8988T (cell line): ENCODE measurements around the gene SIN3B.
"Not testable (repeated sequence)": the region's sequence is repeated elsewhere in the genome, so short reads cannot be mapped to it uniquely, and the experiment has no call there.

Experiments used
- DNase-seq: peaks from one replicate; pipeline ENCODE4 v3.0.0; 2011

SIN3B gene

DNA sequence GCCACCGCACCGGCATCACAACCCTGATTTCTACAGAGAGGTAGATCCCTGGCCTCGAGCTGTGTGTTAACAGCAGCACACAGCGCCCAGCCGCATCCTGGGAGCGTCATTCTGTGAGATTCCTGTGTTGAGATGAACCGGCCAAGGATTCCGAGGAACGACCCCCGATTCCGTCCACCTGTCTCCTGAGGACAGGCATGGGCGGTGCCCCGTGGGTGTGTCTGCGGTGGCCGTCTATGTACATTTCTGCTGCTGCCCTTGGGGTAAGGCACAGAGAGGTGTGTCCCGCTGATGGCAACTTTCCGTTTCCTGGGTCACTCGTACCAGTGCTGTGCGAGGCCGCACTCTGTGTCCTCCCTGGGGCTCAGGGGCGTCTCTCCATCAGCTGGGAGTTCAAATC, 43.5 kb downstream of the SIN3B start:
- DNase-seq = no peak

DNA sequence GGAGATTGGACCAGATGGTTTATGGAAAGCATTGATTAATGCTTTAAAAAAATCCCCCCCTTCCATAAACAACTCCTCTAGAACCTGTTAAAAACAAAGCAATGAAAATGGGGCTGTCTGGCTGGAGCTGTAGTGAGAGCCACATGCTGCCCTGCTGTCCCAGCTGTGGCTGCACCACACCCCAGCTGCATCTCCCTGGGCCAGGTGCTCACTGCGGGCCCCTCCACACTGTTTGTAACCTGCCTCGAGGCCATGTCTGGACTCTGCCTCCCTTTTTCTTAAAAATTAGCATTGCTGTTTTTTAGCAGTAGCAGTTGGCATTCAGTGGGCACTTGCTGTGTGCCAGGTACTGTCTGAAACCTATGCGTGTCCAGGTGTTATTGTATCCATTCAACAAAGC, 44.4 kb downstream of the SIN3B start:
- no peak for DNase-seq

DNA sequence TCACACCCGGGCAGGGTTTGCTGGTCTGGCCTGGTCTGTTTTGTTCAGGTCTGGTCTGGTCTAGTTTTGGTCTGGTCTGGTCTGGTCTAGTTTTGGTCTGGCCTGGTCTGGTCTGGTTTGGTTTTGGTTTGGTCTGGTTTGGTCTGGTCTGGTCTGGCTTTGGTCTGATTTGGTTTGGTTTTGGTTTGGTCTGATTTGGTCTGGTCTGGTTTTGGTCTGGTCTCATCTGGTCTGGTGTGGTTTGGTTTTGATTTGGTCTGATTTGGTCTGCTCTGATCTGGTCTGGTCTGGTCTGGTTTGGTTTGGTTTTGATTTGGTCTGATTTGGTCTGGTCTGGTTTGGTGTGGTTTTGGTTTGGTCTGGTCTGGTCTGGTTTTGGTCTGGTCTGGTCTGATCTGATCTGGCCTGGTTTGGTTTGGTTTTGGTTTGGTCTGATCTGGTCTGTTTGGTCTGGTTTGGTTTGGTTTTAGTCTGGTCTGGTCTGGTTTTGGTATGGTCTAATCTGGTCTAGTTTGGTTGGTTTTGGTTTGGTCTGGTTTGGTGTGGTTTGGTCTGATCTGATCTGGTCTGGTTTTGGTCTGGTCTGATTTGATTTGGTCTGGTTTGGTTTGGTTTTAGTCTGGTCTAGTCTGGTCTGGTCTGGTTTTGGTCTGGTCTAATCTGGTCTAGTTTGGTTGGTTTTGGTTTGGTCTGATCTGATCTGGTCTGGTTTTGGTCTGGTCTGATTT, 45.2 kb downstream of the SIN3B start:
- no peak for DNase-seq

DNA sequence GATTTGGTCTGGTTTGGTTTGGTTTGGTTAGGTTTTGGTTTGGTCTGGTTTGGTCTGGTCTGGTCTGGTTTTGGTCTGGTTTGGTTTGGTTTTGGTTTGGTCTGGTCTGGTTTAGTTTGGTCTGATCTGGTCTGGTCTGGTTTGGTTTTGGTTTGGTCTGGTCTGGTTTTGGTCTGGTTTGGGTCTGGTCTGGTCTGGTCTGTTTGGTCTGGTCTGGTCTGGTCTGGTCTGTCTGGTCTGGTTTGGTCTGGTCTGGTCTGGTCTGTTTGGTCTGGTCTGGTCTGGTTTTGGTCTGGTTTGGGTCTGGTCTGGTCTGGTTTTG, 45.7 kb downstream of the SIN3B start:
- DNase-seq = not testable (repeated sequence)

DNA sequence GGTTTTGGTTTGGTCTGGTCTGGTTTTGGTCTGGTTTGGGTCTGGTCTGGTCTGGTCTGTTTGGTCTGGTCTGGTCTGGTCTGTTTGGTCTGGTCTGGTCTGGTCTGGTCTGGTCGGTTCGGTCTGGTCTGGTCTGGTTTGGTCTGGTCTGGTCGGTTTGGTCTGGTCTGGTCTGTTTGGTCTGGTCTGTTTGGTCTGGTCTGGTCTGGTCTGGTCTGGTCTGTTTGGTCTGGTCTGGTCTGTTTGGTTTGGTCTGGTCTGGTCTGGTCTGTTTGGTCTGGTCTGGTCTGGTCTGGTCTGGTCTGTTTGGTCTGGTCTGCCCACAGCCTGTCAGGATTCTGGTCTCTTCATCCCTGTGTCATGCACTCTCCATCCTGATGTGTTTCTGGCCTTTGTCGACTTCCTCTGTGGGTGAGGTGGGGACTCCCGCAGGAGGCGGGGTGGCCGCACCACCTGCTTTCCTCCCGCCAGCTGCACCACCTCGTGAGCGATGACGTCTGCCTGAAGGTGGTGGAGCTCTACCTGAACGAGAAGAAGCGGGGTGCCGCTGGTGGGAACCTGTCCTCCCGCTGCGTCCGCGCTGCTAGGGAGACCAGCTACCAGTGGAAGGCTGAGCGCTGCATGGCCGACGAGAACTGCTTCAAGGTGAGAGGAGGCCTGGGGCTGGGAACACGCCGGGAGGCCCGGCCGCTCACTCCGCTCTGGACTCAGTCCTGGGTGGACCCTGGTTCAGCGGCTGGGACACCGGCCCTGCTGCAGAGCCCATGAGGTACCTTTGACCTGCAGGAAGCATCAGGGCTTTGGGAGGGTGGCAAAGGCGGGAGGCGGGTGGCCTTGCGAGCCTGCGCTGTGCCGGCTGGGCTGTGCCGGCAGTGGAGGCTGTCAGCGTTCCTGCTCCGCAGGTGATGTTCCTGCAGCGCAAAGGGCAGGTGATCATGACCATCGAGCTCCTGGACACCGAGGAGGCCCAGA, 46.7 kb downstream of the SIN3B start:
- DNase-seq = no peak

DNA sequence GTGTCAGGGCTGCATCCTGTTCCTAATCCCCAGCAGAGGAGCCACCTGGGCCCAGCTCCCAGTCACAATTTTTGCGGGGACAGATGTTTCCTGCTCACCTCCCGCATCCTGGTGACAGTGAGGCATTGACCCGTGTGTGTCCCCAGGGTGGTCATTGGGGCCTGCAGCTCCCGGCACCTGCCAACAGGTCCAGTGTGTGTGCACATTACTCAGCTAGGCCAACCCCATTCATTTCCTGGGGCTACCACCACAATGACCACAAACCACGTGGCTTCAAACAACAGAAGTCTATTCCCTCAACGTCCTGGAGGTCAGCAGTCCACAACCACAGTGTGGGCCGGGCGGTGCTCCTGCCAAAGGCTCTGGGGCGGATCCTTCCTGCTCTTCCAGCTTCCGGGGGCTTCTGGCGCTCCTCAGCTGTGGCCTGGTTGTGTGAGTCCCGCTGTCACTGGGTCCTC, 47.7 kb downstream of the SIN3B start:
- DNase-seq = no peak

DNA sequence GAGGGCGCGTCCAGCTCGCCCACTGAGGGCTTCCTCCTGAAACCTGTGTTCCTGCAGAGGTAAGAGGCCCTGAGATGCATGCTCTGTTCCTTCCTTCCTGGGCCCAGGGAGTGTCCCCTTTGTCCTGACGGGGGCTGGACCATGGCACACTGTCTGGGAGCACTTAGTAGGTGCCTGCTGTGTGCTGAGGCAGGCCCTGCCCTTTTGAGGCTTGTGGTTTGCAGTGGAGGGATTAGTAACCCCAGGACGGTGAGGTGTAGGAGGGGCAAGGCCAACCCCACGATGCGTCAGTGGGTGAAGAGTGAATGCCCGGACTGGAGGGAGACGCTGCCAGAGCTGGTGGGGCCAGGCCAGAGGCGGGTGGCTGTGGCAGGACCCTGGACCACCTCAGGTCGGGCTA, 48.4 kb downstream of the SIN3B start:
- no peak for DNase-seq

DNA sequence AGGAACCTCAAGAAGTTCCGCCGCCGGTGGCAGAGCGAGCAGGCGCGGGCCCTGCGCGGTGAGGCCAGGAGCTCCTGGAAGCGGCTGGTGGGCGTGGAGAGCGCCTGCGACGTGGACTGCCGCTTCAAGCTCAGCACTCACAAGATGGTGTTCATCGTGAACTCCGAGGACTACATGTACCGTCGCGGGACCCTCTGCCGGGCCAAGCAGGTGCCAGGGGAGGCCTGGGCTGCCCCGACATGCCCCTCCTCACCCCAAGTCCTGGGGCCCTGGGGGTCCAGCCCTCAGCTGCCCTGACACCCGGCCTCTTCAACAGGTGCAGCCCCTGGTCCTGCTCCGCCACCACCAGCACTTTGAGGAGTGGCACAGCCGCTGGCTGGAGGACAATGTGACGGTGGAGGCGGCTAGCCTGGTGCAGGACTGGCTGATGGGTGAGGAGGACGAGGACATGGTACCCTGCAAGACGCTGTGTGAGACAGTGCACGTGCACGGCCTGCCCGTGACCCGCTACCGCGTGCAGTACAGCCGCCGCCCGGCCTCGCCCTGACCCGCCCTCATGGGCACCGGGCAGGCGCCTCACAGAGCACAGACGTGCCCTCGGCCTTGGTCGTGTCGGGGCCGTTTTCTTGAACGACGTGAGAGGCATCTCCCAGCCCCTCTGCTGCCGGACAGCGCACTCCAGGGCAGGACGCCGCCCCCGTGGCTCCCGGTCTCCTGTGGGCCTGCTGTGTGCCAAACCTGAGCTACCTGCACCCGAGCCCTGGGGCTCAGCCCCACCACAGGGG, 49.2 kb downstream of the SIN3B start:
- DNase-seq = no peak

DNA sequence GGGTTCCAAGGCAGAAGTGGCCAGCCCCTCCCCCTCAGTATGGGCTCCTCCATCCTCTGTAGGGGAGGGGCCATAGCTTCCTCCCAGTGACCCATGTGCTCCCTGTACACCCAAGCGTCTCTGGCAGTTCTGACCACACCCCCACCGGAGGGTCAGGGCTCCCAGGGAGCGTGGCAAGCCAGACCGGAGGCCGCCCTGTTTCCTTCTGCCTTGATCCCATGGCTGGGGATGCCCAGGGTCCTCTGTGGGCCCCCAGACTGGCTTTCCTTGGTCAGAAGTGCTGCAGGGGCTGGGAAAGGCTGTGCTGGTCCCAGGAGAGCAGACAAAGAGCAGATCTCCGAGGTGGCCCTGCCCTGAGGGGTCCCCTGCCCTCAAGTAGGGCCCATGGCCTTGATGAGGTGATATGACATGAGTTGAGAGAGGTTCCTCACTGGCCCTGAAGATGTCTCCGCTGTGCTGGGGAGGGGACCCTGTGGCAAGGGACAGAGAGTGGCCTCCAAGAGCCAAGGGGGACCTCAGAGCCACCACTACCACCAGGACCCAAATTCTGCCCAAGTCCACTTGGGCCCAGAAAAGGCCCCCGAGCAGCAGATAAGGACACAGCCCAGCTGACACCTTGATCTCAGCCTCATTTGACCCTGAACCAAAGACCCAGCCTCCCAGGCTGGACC, 51.8 kb downstream of the SIN3B start:
- DNase-seq = no peak

DNA sequence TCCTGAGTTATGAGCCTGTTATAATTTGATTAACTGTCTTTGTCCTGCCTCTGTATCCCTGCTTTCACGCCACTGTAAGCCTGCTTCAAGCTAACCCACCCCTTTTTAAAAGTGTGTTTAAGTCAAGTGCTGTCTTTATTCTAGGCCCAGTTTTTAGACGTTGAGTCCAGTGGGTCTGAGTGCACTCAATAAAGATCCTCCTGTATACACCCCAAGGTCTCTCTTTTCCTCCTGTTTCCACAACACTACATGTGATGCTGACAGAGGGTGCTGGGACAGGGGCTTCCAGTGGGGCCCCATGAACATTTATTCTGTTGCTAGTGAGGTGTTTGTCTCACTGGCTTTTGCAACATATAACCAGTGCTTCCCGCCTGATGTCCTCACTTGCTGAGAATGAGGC, 52.9 kb downstream of the SIN3B start:
- DNase-seq = no peak

DNA sequence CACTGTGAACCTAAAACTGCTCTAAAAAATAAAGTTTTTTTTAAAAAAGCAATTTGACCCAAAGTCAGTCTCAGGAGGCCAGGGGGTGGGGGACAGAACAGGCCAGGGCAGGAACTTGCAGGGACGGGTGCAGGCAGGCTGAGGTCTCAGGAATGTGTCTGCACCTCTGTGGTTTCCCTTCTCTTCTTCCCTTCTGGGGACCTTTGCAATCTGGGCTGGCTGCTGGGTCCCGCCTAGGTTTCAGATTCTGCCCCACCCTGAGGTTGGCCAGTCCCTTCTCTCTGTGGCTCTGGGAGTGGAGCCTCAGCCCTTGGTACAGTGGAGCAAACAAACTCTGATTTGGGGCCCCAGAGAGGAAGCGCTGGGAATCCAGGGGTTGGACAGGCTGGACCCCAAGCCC, 54.3 kb downstream of the SIN3B start:
- DNase-seq = no peak

DNA sequence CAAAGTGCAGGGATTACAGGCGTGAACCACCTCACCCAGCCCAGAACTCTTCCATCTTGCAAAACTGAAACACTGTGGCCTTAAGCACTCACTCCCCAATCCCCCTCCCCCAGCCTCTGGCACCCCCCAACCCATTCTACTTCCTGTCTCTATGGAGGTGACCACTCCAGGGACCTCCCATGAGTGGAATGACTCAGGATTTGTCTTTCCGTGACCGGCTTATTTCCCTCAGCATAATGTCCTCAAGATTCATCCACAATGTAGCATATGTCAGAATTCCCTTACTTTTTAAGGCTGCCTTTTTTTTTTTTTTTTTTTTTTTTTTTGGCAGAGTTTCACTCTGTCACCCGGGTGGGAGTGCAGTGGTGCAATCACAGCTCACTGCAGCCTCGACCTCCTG, 56.0 kb downstream of the SIN3B start:
- DNase-seq = no peak

DNA sequence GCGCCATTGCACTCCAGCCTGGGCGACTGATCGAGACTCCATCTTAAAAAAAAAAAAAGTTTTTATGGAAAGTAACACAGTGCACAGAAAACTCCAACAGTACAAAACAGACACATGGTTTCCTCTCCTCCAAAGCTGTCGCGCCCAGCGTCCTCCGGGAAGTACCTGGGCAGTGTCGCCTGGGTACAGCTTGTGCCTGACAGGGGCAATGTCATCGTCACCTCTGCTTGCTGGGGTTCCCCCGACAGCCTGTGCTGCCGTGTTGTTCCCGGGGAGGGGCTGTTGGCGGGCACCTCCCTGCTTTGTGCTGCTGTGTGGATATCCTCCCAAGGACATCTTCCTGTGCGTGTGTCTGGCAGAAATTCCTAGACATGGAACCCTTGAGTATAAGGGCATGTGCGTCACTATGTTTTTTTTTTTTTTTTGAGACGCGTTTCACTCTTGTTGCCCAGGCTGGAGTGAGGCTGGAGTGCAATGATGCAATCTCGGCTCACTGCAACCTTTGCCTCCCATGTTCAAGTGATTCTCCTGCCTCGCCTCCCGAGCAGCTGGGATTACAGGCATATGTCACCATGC, 57.2 kb downstream of the SIN3B start:
- DNase-seq = no peak

DNA sequence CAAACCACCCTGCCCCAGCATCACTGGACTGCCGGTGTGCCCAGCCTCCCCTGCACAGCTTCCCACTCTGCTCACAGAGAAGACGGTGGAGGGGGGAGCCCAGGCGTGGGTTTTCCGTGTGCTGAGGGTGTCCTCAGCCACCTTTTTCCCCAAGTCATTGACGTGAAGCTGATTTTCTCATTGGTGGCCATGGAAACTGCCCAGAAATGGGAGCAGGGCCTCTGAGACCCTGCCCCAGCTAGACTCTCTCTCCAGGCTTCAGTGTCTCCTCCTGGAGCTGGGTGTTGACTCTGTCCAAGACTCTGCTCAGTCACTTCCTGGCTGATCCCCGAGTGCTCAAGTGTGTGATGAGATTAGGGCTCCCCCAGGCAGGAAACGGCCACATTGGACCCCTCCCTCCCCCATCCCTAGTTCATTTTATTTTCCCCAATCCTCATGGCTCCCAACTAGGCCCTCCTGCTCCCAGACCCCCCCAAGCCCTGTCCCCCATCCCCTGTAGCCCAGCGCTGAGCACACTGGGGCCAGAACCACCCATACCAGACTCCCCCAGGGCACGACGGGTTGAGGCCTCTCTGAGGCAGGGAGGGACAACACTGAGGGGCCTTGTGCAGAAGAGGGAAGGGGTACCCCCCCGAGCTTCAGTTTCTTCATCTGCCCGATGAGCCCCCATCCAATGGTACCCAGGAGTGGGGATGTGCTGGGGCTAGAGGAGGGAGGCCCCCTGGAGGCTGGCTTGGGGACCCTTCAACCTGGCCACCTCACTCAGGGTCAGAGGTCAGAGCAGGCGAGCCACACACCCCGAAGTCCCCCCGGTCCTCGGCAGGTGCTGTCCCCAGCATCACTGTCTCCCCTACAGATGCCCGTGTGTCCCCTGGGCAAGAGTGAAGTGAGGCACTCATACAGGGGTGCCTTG, 58.4 kb downstream of the SIN3B start:
- no peak for DNase-seq

DNA sequence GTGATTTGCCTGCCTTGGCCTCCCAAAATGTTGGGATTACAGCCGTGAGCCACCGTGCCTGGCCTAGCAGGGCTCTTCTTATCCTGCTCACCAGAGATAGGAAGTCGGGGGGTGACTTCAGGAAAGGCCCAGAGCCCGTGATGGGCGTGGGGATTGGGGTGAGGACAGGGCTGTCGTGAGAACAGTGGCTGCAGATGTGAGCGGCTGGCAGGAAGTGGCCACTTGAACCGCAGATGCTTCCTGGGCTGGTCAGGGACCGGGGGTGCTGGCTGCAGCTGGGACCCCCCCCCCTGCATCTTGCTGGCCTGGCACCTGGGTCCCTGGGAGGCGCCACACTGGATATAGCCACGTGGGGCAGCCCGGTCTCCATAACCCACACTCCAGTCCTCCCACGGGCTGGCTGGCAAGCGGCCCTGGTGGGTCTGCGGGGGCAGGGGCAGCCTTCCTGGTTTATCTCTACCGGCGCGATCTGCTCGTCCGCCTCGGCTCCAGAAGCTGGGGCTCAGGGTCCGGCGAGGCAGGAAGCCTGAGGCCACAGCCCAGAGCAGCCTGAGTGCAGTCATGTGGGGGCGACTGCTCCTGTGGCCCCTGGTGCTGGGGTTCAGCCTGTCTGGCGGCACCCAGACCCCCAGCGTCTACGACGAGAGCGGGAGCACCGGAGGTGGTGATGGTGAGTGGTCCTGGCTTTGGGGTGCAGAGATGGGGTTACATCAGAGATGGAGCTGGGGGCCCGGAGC, 59.6 kb downstream of the SIN3B start, which contains the start of gene F2RL3:
Gene F2RL3 (plus strand): TSS at position 371 of the 737 bp plus-strand sequence. CDS start 191 bp downstream, at position 562.
- DNase-seq = no peak

DNA sequence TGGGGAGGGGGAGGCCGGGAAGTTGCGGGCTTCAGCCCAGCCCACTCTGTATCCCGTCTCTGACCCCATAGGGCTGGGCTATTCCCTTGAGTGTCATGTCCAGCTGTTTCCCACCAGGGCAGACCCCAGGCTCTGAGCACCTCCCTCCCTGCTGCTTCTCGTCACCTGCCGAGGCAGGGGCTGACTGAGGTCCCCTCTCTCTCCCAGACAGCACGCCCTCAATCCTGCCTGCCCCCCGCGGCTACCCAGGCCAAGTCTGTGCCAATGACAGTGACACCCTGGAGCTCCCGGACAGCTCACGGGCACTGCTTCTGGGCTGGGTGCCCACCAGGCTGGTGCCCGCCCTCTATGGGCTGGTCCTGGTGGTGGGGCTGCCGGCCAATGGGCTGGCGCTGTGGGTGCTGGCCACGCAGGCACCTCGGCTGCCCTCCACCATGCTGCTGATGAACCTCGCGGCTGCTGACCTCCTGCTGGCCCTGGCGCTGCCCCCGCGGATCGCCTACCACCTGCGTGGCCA, 60.2 kb downstream of the SIN3B start:
- DNase-seq = no peak

DNA sequence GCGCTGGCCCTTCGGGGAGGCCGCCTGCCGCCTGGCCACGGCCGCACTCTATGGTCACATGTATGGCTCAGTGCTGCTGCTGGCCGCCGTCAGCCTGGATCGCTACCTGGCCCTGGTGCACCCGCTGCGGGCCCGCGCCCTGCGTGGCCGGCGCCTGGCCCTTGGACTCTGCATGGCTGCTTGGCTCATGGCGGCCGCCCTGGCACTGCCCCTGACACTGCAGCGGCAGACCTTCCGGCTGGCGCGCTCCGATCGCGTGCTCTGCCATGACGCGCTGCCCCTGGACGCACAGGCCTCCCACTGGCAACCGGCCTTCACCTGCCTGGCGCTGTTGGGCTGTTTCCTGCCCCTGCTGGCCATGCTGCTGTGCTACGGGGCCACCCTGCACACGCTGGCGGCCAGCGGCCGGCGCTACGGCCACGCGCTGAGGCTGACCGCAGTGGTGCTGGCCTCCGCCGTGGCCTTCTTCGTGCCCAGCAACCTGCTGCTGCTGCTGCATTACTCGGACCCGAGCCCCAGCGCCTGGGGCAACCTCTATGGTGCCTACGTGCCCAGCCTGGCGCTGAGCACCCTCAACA, 60.8 kb downstream of the SIN3B start:
- no peak for DNase-seq

DNA sequence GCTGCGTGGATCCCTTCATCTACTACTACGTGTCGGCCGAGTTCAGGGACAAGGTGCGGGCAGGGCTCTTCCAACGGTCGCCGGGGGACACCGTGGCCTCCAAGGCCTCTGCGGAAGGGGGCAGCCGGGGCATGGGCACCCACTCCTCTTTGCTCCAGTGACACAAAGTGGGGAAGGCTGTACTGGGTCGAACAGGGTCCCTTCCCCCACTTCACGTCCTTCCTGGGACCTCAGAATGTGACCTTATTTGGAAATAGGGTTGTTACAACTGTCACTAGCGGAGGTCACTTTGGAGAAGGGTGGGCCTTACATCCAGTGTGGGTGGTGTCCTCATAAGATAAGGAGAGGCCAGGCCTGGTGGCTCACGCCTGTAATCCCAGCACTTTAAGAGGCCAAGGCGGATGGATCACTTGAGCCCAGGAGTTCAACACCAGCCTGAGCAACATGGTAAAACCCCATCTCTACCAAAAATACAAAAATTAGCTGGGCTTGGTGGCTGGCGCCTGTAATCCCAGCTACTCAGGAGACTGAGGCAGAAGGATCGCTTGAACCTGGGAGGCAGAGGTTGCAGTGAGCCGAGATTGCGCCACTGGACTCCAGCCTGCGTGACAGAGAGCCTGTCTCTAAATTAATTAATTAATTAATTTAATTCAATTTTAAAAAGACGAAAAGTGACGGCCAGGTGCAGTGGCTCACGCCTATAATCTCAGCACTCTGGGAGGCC, 61.4 kb downstream of the SIN3B start:
- no peak for DNase-seq
